ENCODE data around the gene SEC14L3. TPM values are rescaled to one million over a fixed set of nuclear protein-coding genes. Genes with fewer than 3 reads are reported as not detected.

The SEC14L3 gene
- total and polyA plus RNA-seq, 10 of the 15 experiments (the other 5 are each of a cell fraction or from before 2014, with no cell fraction given), result 0.03 TPM; not detected in 9

DNA sequence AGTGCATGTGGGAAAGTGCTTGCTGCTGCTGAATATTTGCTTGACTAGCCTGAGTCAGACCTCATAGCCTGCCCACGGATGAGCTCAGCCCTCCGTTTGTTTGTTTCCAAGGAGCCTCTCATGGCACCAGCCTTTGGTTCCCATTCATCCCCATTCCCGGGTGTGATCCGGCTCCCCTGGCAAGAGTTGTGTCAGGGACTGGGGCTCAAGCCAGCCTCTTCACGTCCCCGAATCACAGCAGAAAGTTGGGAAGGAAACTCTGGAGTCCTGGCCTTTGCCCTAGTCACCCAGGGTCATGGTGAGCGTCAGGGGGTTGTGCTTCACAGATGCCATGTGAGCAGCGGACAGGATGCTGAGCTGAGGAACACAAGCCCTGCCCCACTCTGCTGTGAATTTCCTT, 13.8 kb downstream of the SEC14L3 start:
- no peaks in the 10 kb centered on the region for H3K9me3 ChIP-seq (replicated peaks; ENCODE audit: control insufficient read depth, insufficient read depth, low read length)
- FAIRE-seq (no peak), ATAC-seq (no peak), DNase-seq (ENCODE audit: low read depth, low spot score) (no peak)
- no TSS peak for BruUV-seq (replicated peaks)
- H3K4me2 ChIP-seq (ENCODE audit: control insufficient read depth, insufficient read depth), result no peak overlapping the region
- RAD21 ChIA-PET (ENCODE audit: unreplicated experiment), result no interaction called here
- intact Hi-C loops (cut with micrococcal nuclease; ENCODE audit: unreplicated experiment), result no loop called here
- H3K4me1 ChIP-seq (ENCODE audit: control insufficient read depth, insufficient read depth, low read length), result no peaks in the 10 kb centered on the region; the same call in 1 of the 2 replicates
- 9% methylated on average over 8 of the region's 8 CpGs for WGBS (ENCODE audit: insufficient coverage, insufficient replicate concordance, low lambda C conversion rate, missing lambda C conversion rate)
- no peaks in the 10 kb centered on the region for H3K36me3 ChIP-seq (ENCODE audit: control insufficient read depth in 2 of 2, insufficient read depth in 2 of 2, low read length in 1 of 2)
- no peak overlapping the region for H2AFZ ChIP-seq (ENCODE audit: control insufficient read depth, low read depth, low read length)
- H3K9ac ChIP-seq (ENCODE audit: control insufficient read depth, insufficient read depth, low read length), result no peak overlapping the region
- no peak overlapping the region for H3K27ac ChIP-seq (ENCODE audit: control insufficient read depth, insufficient read depth)
- SMC1A ChIA-PET (ENCODE audit: uncharacterized antibody, unreplicated experiment), result no interaction called here
- in situ Hi-C loops (cut with MboI), result no loop called here
- TF ChIP-seq RB1 (IDR thresholded peaks at IDR 0.05; ENCODE audit: borderline replicate concordance) (no peak), CEBPB (IDR thresholded peaks at IDR 0.05; ENCODE audit: borderline replicate concordance in 1 of 2, low read depth in 2 of 2, low read length in 2 of 2) (no peak), ZNF687 (IDR thresholded peaks at IDR 0.05) (no peak), ZBTB4 (CRISPR knock-in tag; IDR thresholded peaks at IDR 0.05) (no peak)
- no peaks in the 10 kb centered on the region for H3K79me2 ChIP-seq (ENCODE audit: control insufficient read depth, insufficient read depth, low read length)
- no peaks in the 10 kb centered on the region; a peak in 1 of 4 replicates for H3K27me3 ChIP-seq (replicated peaks in 1 of 2; ENCODE audit: control insufficient read depth in 2 of 2, insufficient read depth in 2 of 2, low read length in 1 of 2)
- CTCF ChIA-PET, result interaction anchor here (1.0 to 1.3 kb wide), 2 partner anchors 12 to 27 kb away, joined by 3 read pairs; no protein-coding TSS in a partner anchor
- POLR2A ChIA-PET, result interaction anchor here (1.0 to 1.1 kb wide), 2 partner anchors 21 to 34 kb away, joined by 3 read pairs; no protein-coding TSS in a partner anchor
- no peak overlapping the region for H3K4me3 ChIP-seq
- H4K20me1 ChIP-seq (ENCODE audit: control insufficient read depth, insufficient read depth), result no peaks in the 10 kb centered on the region

All from GM12878 (cell line).